ENCODE data around the gene FYTTD1.
"Not testable (repeated sequence)": the region's sequence is repeated elsewhere in the genome, so short reads cannot be mapped to it uniquely, and the experiment has no call there.

Gene FYTTD1

GRCh38 chr3:197749601-197750395, at the start of gene FYTTD1:
Gene FYTTD1, plus strand, starts transcription at chr3:197749883. Its CDS starts 89 bp downstream, at chr3:197749972.
- DNase-seq: peak; percentile 86
- in situ Hi-C loops (cut with MboI; ENCODE audit: low pct_unique_long_range_greater_than_20kb, low sequenced_read_pairs): no loop called here

GRCh38 chr3:197700095-197700494, 49.6 kb upstream of the FYTTD1 start:
- DNase-seq: no peak
- in situ Hi-C loops (cut with MboI; ENCODE audit: low pct_unique_long_range_greater_than_20kb, low sequenced_read_pairs): no loop called here

DNA sequence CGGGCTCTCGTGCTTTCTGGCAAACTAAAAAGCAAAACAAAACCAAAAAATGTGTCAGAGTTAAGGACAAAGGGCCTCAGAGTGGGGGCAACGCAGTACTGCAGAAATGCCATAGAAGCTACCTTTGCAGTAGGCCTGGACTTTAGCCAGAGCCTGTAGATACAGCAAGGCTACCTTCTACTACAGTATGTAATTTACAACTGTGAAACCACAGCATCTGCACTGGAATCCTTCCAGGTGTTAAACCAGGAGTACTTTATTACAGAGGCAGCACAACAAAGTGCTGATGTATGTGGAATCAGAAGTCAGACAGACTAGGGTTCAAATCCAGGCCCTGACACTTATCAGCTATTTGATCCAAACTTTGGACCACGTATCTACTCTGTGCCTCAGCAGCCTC, 47.8 kb upstream of the FYTTD1 start:
- in situ Hi-C loops (cut with MboI; ENCODE audit: low pct_unique_long_range_greater_than_20kb, low sequenced_read_pairs): no loop called here
- DNase-seq: no peak

DNA sequence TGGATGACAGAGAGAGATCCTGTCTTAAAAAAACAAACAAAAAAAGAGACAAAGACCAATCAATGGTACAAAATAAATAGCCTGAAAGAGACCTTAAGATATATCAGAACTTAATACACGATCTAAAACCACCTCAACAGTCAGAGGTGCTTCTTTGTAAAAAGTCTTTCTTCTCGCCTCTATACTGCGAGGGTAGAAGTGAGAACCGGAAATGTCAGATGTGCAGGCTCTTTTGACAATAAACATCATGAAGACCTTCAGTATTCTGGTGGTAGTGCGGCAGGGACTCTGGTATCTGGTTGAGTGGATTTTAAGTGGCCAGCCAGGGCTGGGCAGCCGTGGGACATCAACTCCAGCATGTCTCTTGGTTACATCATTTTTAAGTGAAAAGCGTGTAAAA, 43.0 kb upstream of the FYTTD1 start:
- in situ Hi-C loops (cut with MboI; ENCODE audit: low pct_unique_long_range_greater_than_20kb, low sequenced_read_pairs): no loop called here
- DNase-seq: no peak

DNA sequence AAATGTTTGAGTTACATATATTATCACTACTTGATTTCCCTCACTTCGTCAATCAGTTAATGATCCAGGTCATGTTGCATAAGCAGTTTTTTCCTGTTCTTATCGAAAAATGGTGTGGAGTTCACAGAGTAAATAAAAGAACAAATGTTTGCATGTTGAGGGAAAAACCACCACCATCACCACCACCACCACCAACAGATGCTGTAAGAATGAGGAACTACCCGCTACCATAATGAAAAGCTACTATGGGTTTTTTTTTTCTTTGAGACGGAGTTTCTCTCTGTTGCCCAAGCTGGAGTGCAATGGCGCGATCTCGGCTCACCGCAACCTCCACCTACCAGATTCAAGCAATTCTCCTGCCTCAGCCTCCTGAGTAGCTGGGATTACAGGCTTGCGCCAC, 40.5 kb upstream of the FYTTD1 start:
- DNase-seq: peak; percentile 85
- in situ Hi-C loops (cut with MboI; ENCODE audit: low pct_unique_long_range_greater_than_20kb, low sequenced_read_pairs): no loop called here

GRCh38 chr3:197710965-197711364, 38.7 kb upstream of the FYTTD1 start:
- DNase-seq; in situ Hi-C loops (cut with MboI; ENCODE audit: low pct_unique_long_range_greater_than_20kb, low sequenced_read_pairs): not testable (repeated sequence)

DNA sequence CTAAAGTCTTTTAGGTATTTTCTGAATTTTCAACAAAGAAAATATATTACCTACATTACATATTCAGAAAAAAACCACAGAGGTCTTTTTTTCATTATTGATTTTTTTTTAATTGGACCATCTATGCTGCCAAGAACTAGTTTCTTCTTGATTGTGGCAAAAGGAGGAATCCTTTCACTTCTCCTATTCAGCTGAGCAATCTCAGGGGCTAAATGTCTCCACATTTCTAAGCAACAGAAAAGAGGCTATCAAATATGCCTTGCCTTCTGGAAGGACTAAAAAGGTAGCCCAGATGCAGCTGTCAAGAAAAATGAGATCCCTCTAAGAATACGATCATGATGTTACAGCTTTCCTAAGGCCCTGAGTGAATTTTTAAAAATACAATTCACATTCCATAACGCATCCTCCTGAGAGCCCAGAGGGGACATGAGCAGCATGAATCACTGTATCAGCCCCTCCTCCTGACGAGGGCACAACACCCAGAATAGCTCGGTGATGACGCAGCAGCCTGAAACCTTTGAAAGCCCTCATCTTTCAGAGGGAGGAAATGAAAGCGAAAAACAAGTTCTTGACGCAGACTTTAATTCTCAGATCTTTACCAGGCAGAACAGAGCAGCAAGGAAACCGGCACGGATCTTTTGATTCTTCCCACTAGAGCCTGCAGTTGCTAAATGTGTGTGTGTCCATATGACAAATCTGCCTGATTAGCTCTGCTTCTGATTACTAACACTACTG, 37.5 kb upstream of the FYTTD1 start:
- in situ Hi-C loops (cut with MboI; ENCODE audit: low pct_unique_long_range_greater_than_20kb, low sequenced_read_pairs): no loop called here
- DNase-seq: peak; percentile 86

DNA sequence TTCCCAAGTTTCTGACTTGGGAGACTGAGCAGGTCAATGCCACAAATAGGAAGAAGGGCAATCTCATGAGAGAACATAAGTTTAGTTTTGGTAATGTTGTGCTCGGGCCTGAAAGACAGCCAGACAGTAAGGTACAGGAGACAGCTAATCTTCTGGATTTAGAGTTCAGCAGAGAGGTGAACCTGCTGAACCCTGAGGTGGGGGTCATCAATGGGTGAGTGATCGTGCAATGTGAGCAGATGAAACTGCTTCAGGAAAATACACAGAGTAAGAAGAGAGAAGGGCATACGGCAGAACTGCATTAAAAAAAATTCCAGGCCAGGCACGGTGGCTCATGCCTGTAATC, 36.2 kb upstream of the FYTTD1 start:
- no peak for DNase-seq
- in situ Hi-C loops (cut with MboI; ENCODE audit: low pct_unique_long_range_greater_than_20kb, low sequenced_read_pairs): no loop called here

DNA sequence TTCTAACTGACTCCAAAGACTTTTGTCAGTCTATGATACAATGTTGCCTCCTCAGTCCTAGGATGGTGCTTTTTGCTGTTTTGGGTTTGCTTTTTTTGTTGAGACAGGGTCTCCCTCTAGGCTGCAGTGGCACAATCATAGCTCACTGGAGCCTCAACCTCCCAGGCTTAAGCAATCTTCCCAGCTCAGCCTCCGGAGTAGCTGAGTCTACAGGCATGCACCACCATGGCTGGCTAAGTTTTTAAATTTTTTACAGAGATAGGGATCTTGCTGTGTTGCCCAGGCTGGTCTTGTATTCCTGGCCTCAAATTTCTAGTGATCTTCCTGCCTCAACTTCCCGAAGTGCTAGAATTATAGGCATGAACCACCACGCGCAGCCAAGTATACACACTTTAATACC, 35.4 kb upstream of the FYTTD1 start:
- in situ Hi-C loops (cut with MboI; ENCODE audit: low pct_unique_long_range_greater_than_20kb, low sequenced_read_pairs): no loop called here
- no peak for DNase-seq

DNA sequence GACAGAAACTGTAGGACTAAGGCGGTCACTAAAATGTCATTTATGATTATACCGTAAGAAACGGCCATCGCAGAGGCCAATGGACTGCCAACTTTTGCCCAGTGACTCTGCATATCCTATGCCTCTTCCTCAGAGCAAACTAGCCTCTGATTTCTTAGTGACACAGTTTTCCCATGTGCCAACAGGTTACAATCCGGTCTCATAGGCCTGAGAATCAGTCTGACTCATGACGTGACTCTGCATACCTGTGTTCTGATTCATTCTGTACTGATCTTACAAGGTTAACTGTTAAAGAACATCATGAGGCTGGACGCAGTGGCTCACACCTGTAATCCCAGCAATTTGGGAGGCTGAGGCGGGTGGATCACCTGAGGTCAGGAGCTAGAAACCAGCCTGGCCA, 30.8 kb upstream of the FYTTD1 start:
- in situ Hi-C loops (cut with MboI; ENCODE audit: low pct_unique_long_range_greater_than_20kb, low sequenced_read_pairs): no loop called here
- no peak for DNase-seq

- no peak for DNase-seq
- in situ Hi-C loops (cut with MboI; ENCODE audit: low pct_unique_long_range_greater_than_20kb, low sequenced_read_pairs): no loop called here
Observed at GRCh38 chr3:197720694-197721093, 29.0 kb upstream of the FYTTD1 start.

DNA sequence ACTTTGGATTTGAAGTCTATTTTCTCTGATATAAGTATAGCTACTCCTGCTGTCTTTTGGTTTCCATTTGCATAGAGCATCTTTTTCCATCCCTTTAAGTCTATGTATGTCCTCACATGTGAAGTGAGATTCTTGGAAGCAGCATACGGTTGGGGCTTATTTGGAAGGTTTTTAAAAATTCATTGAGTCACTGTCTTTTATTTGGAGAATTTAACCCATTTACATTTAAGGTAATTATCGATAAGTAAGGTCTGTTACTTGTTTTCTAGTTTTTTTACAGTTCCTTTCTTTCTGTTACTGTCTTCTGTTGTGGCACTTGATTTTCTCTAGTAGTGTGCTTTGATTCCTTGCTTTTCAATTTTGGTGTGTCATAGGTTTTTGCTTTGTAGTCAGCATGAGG, 26.9 kb upstream of the FYTTD1 start:
- in situ Hi-C loops (cut with MboI; ENCODE audit: low pct_unique_long_range_greater_than_20kb, low sequenced_read_pairs): no loop called here
- DNase-seq: no peak

GRCh38 chr3:197727878-197728277, 21.8 kb upstream of the FYTTD1 start:
- in situ Hi-C loops (cut with MboI; ENCODE audit: low pct_unique_long_range_greater_than_20kb, low sequenced_read_pairs); DNase-seq: not testable (repeated sequence)

GRCh38 chr3:197728487-197728886, 21.2 kb upstream of the FYTTD1 start:
- in situ Hi-C loops (cut with MboI; ENCODE audit: low pct_unique_long_range_greater_than_20kb, low sequenced_read_pairs): no loop called here
- peak; percentile 40 for DNase-seq

GRCh38 chr3:197730200-197730599, 19.5 kb upstream of the FYTTD1 start:
- in situ Hi-C loops (cut with MboI; ENCODE audit: low pct_unique_long_range_greater_than_20kb, low sequenced_read_pairs): no loop called here
- peak; percentile 33 for DNase-seq

DNA sequence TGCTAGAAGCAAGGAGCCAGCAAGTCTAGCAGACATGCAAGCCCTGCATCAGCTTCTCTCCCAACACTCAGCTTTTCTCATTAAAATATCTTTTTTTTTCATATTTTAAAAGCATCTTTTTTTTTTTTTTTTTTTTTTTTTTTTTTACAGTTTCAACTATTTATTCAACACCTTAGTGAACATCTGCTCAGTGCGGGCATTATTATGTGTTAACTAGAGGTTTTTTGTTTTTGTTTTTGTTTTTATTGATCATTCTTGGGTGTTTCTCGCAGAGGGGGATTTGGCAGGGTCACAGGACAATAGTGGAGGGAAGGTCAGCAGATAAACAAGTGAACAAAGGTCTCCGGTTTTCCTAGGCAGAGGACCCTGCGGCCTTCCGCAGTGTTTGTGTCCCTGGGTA, 18.9 kb upstream of the FYTTD1 start:
- in situ Hi-C loops (cut with MboI; ENCODE audit: low pct_unique_long_range_greater_than_20kb, low sequenced_read_pairs); DNase-seq: not testable (repeated sequence)

- DNase-seq; in situ Hi-C loops (cut with MboI; ENCODE audit: low pct_unique_long_range_greater_than_20kb, low sequenced_read_pairs): not testable (repeated sequence)
Observed at GRCh38 chr3:197731483-197731882, 18.2 kb upstream of the FYTTD1 start.

- DNase-seq: no peak
- in situ Hi-C loops (cut with MboI; ENCODE audit: low pct_unique_long_range_greater_than_20kb, low sequenced_read_pairs): no loop called here
Observed at GRCh38 chr3:197733042-197733441, 16.6 kb upstream of the FYTTD1 start.

- DNase-seq: peak; percentile 83
- in situ Hi-C loops (cut with MboI; ENCODE audit: low pct_unique_long_range_greater_than_20kb, low sequenced_read_pairs): no loop called here
Observed at GRCh38 chr3:197734667-197735318, 14.9 kb upstream of the FYTTD1 start.

- in situ Hi-C loops (cut with MboI; ENCODE audit: low pct_unique_long_range_greater_than_20kb, low sequenced_read_pairs): no loop called here
- no peak for DNase-seq
Observed at GRCh38 chr3:197736010-197736490, 13.6 kb upstream of the FYTTD1 start.

Data from KBM-7 (cell line).